ENCODE data around the gene POC1B. TPM values are rescaled to one million over a fixed set of nuclear protein-coding genes. Genes with fewer than 3 reads are reported as not detected.

Gene POC1B
- total RNA-seq, 4 donors from 2014 or later: 17.6 to 35.2 (median 23.8) TPM

GRCh38 chr12:89456565-89456964, 69.3 kb downstream of the POC1B start:
- no peak for ATAC-seq
- H3K27me3 ChIP-seq: no peaks in the 10 kb centered on the region
- no peak overlapping the region for H3K27ac ChIP-seq
- no peak overlapping the region for H3K4me3 ChIP-seq
- WGBS, 2 donors (ENCODE audit: low coverage in 1 of 2): 53 to 70% methylated on average over 1 of the region's 1 CpG
- no peaks in the 10 kb centered on the region for H3K36me3 ChIP-seq
- no peak for TF ChIP-seq EP300 (IDR thresholded peaks at IDR 0.05)
- no peak for TF ChIP-seq POLR2AphosphoS5 (IDR thresholded peaks at IDR 0.05)
- no peak for TF ChIP-seq POLR2A (IDR thresholded peaks at IDR 0.05)
- TF ChIP-seq, protein P1, sequence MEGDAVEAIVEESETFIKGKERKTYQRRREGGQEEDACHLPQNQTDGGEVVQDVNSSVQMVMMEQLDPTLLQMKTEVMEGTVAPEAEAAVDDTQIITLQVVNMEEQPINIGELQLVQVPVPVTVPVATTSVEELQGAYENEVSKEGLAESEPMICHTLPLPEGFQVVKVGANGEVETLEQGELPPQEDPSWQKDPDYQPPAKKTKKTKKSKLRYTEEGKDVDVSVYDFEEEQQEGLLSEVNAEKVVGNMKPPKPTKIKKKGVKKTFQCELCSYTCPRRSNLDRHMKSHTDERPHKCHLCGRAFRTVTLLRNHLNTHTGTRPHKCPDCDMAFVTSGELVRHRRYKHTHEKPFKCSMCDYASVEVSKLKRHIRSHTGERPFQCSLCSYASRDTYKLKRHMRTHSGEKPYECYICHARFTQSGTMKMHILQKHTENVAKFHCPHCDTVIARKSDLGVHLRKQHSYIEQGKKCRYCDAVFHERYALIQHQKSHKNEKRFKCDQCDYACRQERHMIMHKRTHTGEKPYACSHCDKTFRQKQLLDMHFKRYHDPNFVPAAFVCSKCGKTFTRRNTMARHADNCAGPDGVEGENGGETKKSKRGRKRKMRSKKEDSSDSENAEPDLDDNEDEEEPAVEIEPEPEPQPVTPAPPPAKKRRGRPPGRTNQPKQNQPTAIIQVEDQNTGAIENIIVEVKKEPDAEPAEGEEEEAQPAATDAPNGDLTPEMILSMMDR (IDR thresholded peaks at IDR 0.05): no peak
- peaks cover 19 to 47% (median 22%) of the 10 kb centered on the region in 3 donors for H3K4me1 ChIP-seq
- no peaks in the 10 kb centered on the region for H3K9me3 ChIP-seq

DNA sequence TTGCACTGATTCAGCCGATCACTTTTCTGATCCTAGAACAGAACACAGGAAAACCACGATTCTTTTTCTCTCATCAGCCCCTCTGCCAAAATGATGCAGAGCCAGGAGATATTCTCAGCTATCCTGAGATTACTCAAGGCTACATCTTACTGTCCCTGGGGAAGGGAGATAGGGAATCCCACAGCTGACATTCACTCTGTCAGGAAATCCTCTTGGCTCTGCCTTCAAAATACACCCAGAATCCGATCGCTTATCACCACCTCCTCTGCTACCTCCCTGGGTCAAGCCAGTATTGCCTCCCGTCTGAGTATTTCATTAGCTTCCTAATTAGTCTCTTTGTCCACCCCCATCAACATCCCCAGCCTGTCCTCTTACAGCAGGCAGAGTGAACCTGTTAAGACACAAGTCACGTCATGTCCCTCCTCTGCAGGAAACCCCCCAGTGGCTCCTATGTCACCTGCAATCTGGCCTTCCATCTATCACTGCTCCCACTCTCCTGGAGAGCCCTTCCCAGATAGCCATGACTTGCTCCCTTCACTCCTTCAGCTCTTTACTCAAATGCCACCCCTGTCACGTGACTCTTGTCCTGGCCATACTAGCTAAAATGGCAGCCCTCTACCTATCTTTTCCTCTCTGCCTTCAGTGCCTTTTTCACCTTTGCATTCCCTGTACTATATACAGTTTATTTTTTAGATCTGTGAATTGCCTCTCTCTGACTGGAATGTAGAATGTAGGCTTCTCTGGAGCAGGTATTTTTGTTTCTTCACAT, 71.6 kb downstream of the POC1B start:
- TF ChIP-seq, protein P1 (IDR thresholded peaks at IDR 0.05): peak in 1 of 4 experiments; percentile 4
- TF ChIP-seq POLR2AphosphoS5 (IDR thresholded peaks at IDR 0.05): no peak
- Histone ChIP-seq H3K27me3 (no peaks in the 10 kb centered on the region), H3K27ac (peak overlapping the region; percentile 85 to 100 (median 86)), H3K36me3 (no peaks in the 10 kb centered on the region), H3K4me3 (no peak overlapping the region), H3K4me1 (peaks cover 17 to 51% (median 31%) of the 10 kb centered on the region in 3 donors), H3K9me3 (no peaks in the 10 kb centered on the region)
- peak; percentile 44 for ATAC-seq
- 11 to 13% methylated on average over 5 to 6 of the region's 7 CpGs for WGBS, 2 donors (ENCODE audit: low coverage in 1 of 2)

DNA sequence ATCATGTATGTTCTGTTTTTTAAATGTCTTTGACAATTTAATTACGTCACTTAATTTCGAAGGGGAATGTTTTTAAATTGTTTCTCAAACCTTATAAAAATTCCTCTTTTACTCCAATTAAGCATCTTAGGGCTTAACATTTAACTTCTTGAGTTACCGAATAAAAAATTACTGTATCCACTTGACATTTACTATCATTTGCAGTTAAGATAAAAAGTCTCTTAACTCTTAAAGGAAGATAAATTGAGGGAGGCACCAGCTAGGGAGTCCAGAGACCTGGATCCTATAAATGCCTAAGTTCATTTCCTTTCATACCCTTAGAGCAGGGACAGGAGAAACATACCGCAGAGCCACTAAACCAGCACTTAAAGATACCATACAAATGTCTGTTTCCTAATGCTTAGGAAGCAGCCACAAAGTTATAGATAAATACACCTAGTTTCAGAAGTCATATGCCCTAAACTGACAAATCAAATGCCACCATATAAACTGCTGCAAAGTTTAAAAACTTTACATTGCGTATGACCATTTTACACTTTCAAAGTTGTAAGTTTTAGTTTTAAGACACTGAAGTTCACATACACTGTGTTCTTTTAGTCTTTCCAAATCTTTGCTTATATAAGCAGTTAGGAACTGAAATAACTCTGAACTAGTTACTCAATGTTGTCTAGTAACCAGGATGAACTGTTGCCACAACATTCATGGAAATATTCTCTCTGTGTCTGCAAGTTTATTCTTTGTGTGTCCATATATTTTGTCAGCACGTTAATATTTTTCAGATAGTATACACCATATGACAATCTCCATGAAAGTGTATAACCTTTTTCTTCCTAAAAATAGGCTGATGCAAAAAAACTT, 72.5 kb downstream of the POC1B start:
- peak overlapping the region; percentile 85 to 100 (median 86) for H3K27ac ChIP-seq
- no peaks in the 10 kb centered on the region for H3K27me3 ChIP-seq
- WGBS, 2 donors (ENCODE audit: low coverage in 1 of 2): 12 to 19% methylated on average over 6 of the region's 6 CpGs
- peak; percentile 89 for ATAC-seq
- no peaks in the 10 kb centered on the region for H3K9me3 ChIP-seq
- H3K4me1 ChIP-seq: peaks cover 17 to 51% (median 31%) of the 10 kb centered on the region in 3 donors
- H3K4me3 ChIP-seq: peak overlapping the region; percentile 7 to 19
- no peaks in the 10 kb centered on the region for H3K36me3 ChIP-seq
- TF ChIP-seq POLR2AphosphoS5 (IDR thresholded peaks at IDR 0.05) (peak; percentile 72), POLR2A (IDR thresholded peaks at IDR 0.05) (no peak)

GRCh38 chr12:89451841-89452251, 74.0 kb downstream of the POC1B start:
- H3K4me1 ChIP-seq: peaks cover 17 to 51% (median 31%) of the 10 kb centered on the region in 3 donors
- 2 to 9% methylated on average over 9 of the region's 9 CpGs for WGBS, 2 donors (ENCODE audit: low coverage in 1 of 2)
- TF ChIP-seq POLR2AphosphoS5 (IDR thresholded peaks at IDR 0.05): peak; percentile 31
- TF ChIP-seq, protein P1 (IDR thresholded peaks at IDR 0.05): no peak
- peak overlapping the region; percentile 85 to 100 (median 86) for H3K27ac ChIP-seq
- H3K4me3 ChIP-seq: peak overlapping the region in 1 of 2 donors; percentile 9
- H3K27me3 ChIP-seq: no peaks in the 10 kb centered on the region
- ATAC-seq: peak; percentile 49
- H3K36me3 ChIP-seq: no peaks in the 10 kb centered on the region
- H3K9me3 ChIP-seq: no peaks in the 10 kb centered on the region

- Histone ChIP-seq H3K27ac (peak overlapping the region; percentile 85 to 100 (median 86)), H3K4me3 (no peak overlapping the region), H3K4me1 (peaks cover 17 to 51% (median 31%) of the 10 kb centered on the region in 3 donors), H3K27me3 (no peaks in the 10 kb centered on the region), H3K36me3 (no peaks in the 10 kb centered on the region), H3K9me3 (no peaks in the 10 kb centered on the region)
- ATAC-seq: no peak
- TF ChIP-seq, protein P1 (IDR thresholded peaks at IDR 0.05): no peak
- TF ChIP-seq POLR2AphosphoS5 (IDR thresholded peaks at IDR 0.05): no peak
- TF ChIP-seq POLR2A (IDR thresholded peaks at IDR 0.05): no peak
- TF ChIP-seq EP300 (IDR thresholded peaks at IDR 0.05): no peak
Measured at GRCh38 chr12:89450907-89451306, 74.9 kb downstream of the POC1B start.

Data from gastroesophageal sphincter (tissue), 4 donors.